Tibial artery (tissue), 4 donors: Measurements from ENCODE around the gene PLAGL1.

Experiments used
- DNase-seq, 2 donors: peaks; one replicate each; pipeline ENCODE4 v3.0.0-alpha.2; 2019
- H3K27ac ChIP-seq, 2 donors: fragments of 200-600 bp; sonication (generic) in 1 of 2; 1 replicate in 1 of 2; 2 replicates in 1 of 2; pipeline ENCODE4 v1.5.1; 2018 to 2019; ENCODE audit warnings: mild to moderate bottlenecking in 1 of 2
- H3K27me3 ChIP-seq, 2 donors: fragments of 200-600 bp; sonication (generic) in 1 of 2; one replicate each; pipeline versions ENCODE4 v1.5.1 to v1.6.0; 2016 to 2019
- H3K36me3 ChIP-seq, 3 donors: fragments of 200-600 bp; sonication (generic) in 2 of 3; one replicate each; pipeline ENCODE4 v1.5.1; 2016 to 2019; ENCODE audit warnings: mild to moderate bottlenecking in 2 of 3
- H3K4me1 ChIP-seq, 4 donors: fragments of 200-600 bp; sonication (generic) in 2 of 4; 1 replicate in 3 of 4; 2 replicates in 1 of 4; pipeline ENCODE4 v1.5.1; 2016 to 2019
- H3K4me3 ChIP-seq, 2 donors: fragments of 200-600 bp; sonication (generic) in 1 of 2; 1 replicate in 1 of 2; 2 replicates in 1 of 2; pipeline ENCODE4 v1.5.1; 2018 to 2019; ENCODE audit warnings: mild to moderate bottlenecking in 2 of 2
- H3K9me3 ChIP-seq, 3 donors: fragments of 200-600 bp; sonication (generic) in 1 of 3; one replicate each; pipeline ENCODE4 v1.5.1; 2016 to 2019
- intact Hi-C: fragments of 100-400 bp; cut with DNase I; formaldehyde crosslinking; loops from one replicate; pipeline ENCODE4 v1.15.0; 2023; ENCODE audit warnings: low total_unique reads
- TF ChIP-seq, protein P1 (sequence below), 2 experiments: fragments of 200-600 bp in 1 of 2; fragments of 450-650 bp in 1 of 2; IDR thresholded peaks; one replicate each; pipeline ENCODE4 v1.5.1; 2017 to 2019; ENCODE audit warnings: antibody characterized with exemption in 2 of 2, mild to moderate bottlenecking in 1 of 2, moderate library complexity in 1 of 2

PLAGL1 gene

DNA sequence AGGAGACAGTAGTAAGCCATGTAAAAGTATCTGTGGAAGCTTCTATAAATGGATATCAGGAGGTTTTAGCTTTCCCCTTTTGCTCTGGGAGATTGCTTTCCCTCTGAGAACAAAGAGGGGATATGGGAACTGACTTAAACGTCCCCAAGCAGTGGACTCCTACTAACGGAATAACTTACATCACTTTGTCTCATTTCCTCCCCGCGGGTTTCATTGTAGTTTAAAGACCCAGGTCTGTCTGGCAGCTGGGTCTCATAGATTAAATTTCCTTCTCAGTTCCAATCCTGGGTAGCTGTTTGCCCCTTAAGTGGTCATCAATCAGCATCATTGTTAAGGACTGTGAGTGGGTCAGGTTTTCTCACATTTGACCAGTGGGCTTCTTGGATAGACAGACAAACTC is 68.7 kb downstream of the PLAGL1 start:
- peaks cover 0 to 4% (median 0%) of the 10 kb centered on the region in 3 donors for H3K9me3 ChIP-seq
- intact Hi-C loops: no loop called here
- no peaks in the 10 kb centered on the region for H3K27me3 ChIP-seq
- no peak overlapping the region for H3K4me3 ChIP-seq
- no peaks in the 10 kb centered on the region for H3K4me1 ChIP-seq
- DNase-seq: no peak
- TF ChIP-seq, protein P1, sequence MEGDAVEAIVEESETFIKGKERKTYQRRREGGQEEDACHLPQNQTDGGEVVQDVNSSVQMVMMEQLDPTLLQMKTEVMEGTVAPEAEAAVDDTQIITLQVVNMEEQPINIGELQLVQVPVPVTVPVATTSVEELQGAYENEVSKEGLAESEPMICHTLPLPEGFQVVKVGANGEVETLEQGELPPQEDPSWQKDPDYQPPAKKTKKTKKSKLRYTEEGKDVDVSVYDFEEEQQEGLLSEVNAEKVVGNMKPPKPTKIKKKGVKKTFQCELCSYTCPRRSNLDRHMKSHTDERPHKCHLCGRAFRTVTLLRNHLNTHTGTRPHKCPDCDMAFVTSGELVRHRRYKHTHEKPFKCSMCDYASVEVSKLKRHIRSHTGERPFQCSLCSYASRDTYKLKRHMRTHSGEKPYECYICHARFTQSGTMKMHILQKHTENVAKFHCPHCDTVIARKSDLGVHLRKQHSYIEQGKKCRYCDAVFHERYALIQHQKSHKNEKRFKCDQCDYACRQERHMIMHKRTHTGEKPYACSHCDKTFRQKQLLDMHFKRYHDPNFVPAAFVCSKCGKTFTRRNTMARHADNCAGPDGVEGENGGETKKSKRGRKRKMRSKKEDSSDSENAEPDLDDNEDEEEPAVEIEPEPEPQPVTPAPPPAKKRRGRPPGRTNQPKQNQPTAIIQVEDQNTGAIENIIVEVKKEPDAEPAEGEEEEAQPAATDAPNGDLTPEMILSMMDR (IDR thresholded peaks at IDR 0.05): no peak
- H3K27ac ChIP-seq: no peak overlapping the region
- H3K36me3 ChIP-seq: no peaks in the 10 kb centered on the region

DNA sequence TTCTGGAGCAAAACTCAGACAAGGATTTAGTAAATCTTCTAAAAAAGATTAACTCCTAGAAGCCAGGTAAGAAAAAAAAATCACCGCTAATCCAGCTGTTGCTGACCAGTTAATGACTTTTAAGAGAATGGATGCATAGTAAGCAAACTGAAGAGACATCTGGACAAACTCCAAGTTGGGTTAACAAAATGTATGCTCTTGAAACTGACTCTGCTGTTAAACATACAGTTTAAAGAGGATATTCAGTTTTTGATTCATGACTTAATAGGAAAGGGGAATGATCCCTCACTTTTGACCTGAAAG is 70.4 kb downstream of the PLAGL1 start:
- TF ChIP-seq, protein P1 (IDR thresholded peaks at IDR 0.05): no peak
- Histone ChIP-seq H3K4me3 (no peak overlapping the region), H3K36me3 (no peaks in the 10 kb centered on the region), H3K27ac (no peak overlapping the region), H3K4me1 (no peaks in the 10 kb centered on the region), H3K27me3 (no peaks in the 10 kb centered on the region), H3K9me3 (peaks cover 0 to 4% (median 0%) of the 10 kb centered on the region in 3 donors)
- intact Hi-C loops: no loop called here
- no peak for DNase-seq

DNA sequence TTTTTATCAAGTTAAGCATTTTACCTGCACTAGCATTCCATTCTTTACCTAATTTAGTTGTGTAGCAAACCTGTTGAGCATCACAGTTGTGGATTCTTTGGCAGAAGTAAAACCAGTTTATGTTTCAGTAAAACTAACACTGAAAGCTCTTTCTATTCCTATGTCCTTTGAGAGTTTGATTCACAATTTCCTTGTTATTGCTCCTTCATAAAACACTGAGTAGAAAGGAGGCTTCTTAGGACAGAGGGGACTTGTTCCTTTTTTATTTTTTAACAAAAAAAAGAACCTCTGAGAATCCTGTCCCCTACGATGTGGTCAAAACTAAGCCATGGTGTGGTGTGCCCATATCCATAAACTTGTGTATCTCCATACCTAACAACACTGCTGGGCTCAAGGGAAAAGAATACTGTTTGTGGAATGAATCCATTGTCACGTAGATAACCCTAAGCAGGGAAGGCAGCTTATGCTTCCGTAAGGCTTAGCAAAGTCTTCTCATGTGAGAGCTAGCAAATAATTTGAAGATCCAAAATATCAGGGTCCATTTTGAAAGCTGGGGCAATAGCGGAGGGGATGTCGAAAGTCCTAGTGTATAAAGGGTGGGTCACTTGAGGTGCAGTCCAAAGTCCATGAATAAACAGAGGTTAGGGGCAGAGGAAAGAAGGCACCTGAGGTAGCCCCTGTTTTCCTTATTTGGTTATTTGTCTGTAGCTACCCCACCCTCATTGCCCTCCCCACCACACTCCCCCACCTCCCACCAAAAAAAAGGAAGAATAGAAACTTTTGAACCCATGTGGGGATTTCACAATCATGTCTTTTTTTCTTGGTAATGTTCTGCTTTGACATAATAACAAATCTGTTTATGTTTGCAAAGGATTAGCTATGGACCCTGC is 71.0 kb downstream of the PLAGL1 start:
- Histone ChIP-seq H3K9me3 (peaks cover 0 to 4% (median 0%) of the 10 kb centered on the region in 3 donors), H3K4me3 (no peak overlapping the region), H3K4me1 (no peaks in the 10 kb centered on the region), H3K27ac (no peak overlapping the region), H3K27me3 (no peaks in the 10 kb centered on the region), H3K36me3 (no peaks in the 10 kb centered on the region)
- no peak for DNase-seq
- intact Hi-C loops: no loop called here
- TF ChIP-seq, protein P1 (IDR thresholded peaks at IDR 0.05): no peak

DNA sequence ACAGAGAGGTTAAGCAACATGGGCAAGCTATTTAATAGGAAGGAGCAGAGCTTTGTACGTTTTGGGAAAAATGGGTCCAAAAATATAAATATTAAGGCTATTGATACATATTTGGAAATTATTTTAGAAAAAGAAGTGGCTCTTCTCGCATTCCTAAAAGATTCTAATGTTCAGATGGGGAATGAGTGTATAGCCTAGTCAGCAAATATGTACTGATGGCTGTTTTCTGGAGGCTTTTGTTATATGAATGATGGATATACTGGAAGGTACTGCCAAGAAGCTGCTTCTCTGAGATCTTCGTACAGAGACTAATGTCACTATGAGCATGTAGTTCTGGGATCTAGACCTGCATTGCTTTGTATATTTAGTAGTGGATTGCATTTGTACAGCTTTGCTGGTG is 71.7 kb downstream of the PLAGL1 start:
- Histone ChIP-seq H3K36me3 (no peaks in the 10 kb centered on the region), H3K4me3 (no peak overlapping the region), H3K9me3 (peaks cover 0 to 7% (median 0%) of the 10 kb centered on the region in 3 donors), H3K27me3 (no peaks in the 10 kb centered on the region), H3K4me1 (no peaks in the 10 kb centered on the region), H3K27ac (no peak overlapping the region)
- TF ChIP-seq, protein P1 (IDR thresholded peaks at IDR 0.05): no peak
- DNase-seq: no peak
- intact Hi-C loops: no loop called here

DNA sequence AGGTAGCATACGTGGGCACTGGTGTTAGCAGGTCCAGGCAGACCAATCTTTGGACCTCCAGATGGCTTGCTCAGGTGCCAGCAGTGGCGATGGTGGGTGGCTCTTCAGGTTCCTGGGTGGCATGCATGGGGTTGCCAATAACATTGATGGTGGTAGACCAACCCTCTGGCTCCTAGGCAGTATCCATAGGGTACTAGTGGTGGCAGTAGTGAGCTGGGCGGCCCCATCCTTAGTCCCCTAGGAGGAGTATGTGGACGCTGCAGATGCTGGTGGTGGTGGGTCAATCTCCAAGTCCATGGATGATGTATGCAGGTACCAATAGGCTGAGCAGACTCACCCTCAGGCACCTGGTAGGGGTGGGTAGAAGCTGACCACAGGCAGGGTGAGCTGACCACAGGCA is 73.2 kb downstream of the PLAGL1 start:
- Histone ChIP-seq H3K4me1 (no peaks in the 10 kb centered on the region), H3K4me3 (no peak overlapping the region), H3K27me3 (no peaks in the 10 kb centered on the region), H3K9me3 (peaks cover 0 to 13% (median 0%) of the 10 kb centered on the region in 3 donors), H3K36me3 (no peaks in the 10 kb centered on the region), H3K27ac (no peak overlapping the region)
- intact Hi-C loops: no loop called here
- DNase-seq: no peak
- TF ChIP-seq, protein P1 (IDR thresholded peaks at IDR 0.05): no peak
